BE2C (cell line): ENCODE data around the gene SOX4.

Experiments used
- DNase-seq: peaks from one replicate; pipeline ENCODE4 v3.0.0-alpha.2; 2020
- H3K27me3 ChIP-seq: fragments of 250-450 bp; sonication (Bioruptor Pico); 2 replicates; pipeline ENCODE4 v1.5.1; 2020; ENCODE audit warnings: mild to moderate bottlenecking
- H3K36me3 ChIP-seq: fragments of 250-450 bp; sonication (Bioruptor Pico); 2 replicates; pipeline ENCODE4 v1.5.1; 2020; ENCODE audit warnings: mild to moderate bottlenecking
- H3K4me1 ChIP-seq: fragments of 250-450 bp; sonication (Bioruptor Pico); 2 replicates; pipeline ENCODE4 v1.5.1; 2020
- H3K4me3 ChIP-seq: 2 replicates; pipeline ENCODE4 v1.5.1; 2011; ENCODE audit warnings: low read depth, low read length
- H3K9me3 ChIP-seq: fragments of 250-450 bp; sonication (Bioruptor Pico); 2 replicates; pipeline ENCODE4 v1.5.1; 2020
- TF ChIP-seq, protein P1 (sequence below): IDR thresholded peaks from 2 replicates; pipeline ENCODE4 v1.5.1; 2012; ENCODE audit warnings: mild to moderate bottlenecking, low read depth, low read length

SOX4 gene

DNA sequence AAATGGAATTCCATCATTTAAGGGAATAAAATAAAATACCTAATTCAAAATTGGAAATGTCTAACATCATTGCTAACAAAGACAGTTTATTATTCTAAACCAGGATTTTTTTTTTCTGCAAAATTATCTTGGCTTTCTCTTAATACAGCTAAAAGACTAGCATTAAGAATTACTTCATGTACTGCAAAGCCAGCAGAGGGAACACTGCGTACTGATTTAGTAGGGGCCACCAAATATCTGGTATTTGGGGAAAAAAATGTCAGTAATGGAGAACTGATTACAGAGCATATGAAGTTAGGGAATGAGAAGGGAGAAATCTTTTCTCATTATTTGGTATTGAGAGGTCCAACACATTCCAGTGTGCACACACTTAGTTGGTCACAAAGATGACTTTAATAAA lies 3.2 kb upstream of the SOX4 start:
- peaks cover 12% of the 10 kb centered on the region for H3K36me3 ChIP-seq
- H3K9me3 ChIP-seq, result no peaks in the 10 kb centered on the region
- TF ChIP-seq, protein P1, sequence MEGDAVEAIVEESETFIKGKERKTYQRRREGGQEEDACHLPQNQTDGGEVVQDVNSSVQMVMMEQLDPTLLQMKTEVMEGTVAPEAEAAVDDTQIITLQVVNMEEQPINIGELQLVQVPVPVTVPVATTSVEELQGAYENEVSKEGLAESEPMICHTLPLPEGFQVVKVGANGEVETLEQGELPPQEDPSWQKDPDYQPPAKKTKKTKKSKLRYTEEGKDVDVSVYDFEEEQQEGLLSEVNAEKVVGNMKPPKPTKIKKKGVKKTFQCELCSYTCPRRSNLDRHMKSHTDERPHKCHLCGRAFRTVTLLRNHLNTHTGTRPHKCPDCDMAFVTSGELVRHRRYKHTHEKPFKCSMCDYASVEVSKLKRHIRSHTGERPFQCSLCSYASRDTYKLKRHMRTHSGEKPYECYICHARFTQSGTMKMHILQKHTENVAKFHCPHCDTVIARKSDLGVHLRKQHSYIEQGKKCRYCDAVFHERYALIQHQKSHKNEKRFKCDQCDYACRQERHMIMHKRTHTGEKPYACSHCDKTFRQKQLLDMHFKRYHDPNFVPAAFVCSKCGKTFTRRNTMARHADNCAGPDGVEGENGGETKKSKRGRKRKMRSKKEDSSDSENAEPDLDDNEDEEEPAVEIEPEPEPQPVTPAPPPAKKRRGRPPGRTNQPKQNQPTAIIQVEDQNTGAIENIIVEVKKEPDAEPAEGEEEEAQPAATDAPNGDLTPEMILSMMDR, result 0 out of 2 replicates have a peak, but pooled peaks have one; percentile 13
- H3K4me3 ChIP-seq, result no peak overlapping the region
- no peak for DNase-seq
- no peaks in the 10 kb centered on the region for H3K27me3 ChIP-seq
- H3K4me1 ChIP-seq, result no peaks in the 10 kb centered on the region

DNA sequence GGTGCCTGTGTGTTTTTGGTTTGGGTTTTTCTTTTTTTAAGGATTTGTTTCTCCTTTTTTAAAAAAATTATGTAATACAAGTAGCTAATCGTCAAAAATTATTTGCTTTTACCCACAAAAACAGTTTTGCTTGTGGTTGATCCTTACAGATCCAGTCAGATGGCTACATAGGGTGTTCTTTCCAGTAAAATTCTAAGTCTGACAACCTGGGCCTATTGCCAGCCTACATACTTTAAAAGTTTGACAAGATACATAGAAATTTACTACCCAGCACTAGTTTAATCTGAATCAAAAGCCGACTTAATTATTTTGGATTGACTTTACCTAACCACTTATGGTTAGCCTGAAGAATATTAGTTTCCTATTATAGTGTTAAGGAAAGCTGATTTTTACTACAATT lies 2.1 kb upstream of the SOX4 start:
- no peaks in the 10 kb centered on the region for H3K4me1 ChIP-seq
- TF ChIP-seq, protein P1, result no peak
- no peaks in the 10 kb centered on the region for H3K27me3 ChIP-seq
- DNase-seq, result no peak
- peaks cover 22% of the 10 kb centered on the region for H3K36me3 ChIP-seq
- H3K9me3 ChIP-seq, result no peaks in the 10 kb centered on the region
- no peak overlapping the region for H3K4me3 ChIP-seq

DNA sequence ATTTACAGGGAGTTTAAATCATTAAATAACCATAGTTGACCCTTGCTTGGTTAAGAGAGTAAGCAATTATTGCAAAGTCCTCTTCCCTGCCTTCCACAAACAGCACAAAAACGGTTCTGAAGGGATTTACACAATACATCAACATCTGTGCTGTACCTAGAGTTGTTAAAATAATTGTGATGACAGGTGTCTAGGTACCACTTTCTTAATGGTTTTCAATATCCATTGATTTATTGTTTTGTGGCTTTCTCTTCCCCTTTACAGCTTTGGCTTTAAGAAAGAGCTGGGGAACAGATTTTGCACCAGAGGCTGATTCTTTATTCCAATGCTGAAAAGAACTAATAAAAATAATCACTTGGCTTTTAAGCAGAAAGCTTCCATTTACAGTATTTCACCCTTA lies 598 bp upstream of the SOX4 start:
- TF ChIP-seq, protein P1, result no peak
- Histone ChIP-seq H3K36me3 (peaks cover 29% of the 10 kb centered on the region), H3K4me1 (no peaks in the 10 kb centered on the region), H3K27me3 (no peaks in the 10 kb centered on the region), H3K9me3 (no peaks in the 10 kb centered on the region), H3K4me3 (peak overlapping the region; percentile 89)
- DNase-seq, result no peak

DNA sequence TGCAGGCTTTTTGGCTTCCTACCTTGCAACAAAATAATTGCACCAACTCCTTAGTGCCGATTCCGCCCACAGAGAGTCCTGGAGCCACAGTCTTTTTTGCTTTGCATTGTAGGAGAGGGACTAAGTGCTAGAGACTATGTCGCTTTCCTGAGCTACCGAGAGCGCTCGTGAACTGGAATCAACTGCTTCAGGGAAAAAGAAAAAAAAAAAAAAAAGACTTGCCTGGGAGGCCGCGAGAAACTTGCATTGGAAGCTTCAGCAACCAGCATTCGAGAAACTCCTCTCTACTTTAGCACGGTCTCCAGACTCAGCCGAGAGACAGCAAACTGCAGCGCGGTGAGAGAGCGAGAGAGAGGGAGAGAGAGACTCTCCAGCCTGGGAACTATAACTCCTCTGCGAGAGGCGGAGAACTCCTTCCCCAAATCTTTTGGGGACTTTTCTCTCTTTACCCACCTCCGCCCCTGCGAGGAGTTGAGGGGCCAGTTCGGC lies 420 bp downstream of the SOX4 start:
- TF ChIP-seq, protein P1, result no peak
- Histone ChIP-seq H3K27me3 (no peaks in the 10 kb centered on the region), H3K4me1 (no peaks in the 10 kb centered on the region), H3K9me3 (no peaks in the 10 kb centered on the region), H3K4me3 (peak overlapping the region; percentile 89), H3K36me3 (peaks cover 39% of the 10 kb centered on the region)
- peak; percentile 33 for DNase-seq

DNA sequence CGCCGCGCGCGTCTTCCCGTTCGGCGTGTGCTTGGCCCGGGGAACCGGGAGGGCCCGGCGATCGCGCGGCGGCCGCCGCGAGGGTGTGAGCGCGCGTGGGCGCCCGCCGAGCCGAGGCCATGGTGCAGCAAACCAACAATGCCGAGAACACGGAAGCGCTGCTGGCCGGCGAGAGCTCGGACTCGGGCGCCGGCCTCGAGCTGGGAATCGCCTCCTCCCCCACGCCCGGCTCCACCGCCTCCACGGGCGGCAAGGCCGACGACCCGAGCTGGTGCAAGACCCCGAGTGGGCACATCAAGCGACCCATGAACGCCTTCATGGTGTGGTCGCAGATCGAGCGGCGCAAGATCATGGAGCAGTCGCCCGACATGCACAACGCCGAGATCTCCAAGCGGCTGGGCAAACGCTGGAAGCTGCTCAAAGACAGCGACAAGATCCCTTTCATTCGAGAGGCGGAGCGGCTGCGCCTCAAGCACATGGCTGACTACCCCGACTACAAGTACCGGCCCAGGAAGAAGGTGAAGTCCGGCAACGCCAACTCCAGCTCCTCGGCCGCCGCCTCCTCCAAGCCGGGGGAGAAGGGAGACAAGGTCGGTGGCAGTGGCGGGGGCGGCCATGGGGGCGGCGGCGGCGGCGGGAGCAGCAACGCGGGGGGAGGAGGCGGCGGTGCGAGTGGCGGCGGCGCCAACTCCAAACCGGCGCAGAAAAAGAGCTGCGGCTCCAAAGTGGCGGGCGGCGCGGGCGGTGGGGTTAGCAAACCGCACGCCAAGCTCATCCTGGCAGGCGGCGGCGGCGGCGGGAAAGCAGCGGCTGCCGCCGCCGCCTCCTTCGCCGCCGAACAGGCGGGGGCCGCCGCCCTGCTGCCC lies 1.1 kb downstream of the SOX4 start:
- Histone ChIP-seq H3K4me1 (no peaks in the 10 kb centered on the region), H3K4me3 (peak overlapping the region; percentile 89), H3K9me3 (no peaks in the 10 kb centered on the region), H3K27me3 (no peaks in the 10 kb centered on the region), H3K36me3 (peaks cover 46% of the 10 kb centered on the region)
- TF ChIP-seq, protein P1, result no peak
- peak; percentile 48 for DNase-seq
